Mesothelial cell of epicardium (in vitro differentiated cells): ENCODE results near the gene GMDS. TPM values are rescaled to one million over a fixed set of nuclear protein-coding genes. Genes with fewer than 3 reads are reported as not detected.
"Not testable (repeated sequence)": the region's sequence is repeated elsewhere in the genome, so short reads cannot be mapped to it uniquely, and the experiment has no call there.

ENCODE experiments used
- DNase-seq, 2 experiments: peaks; one replicate each; pipeline ENCODE4 v3.0.0; 2021; ENCODE audit warnings: low spot score in 2 of 2; ENCODE audit not compliant: unreplicated experiment in 2 of 2
- H3K27ac Mint-ChIP-seq: 2 replicates; pipeline ENCODE4 v1.8.0; 2021; ENCODE audit warnings: mixed read lengths
- H3K27me3 Mint-ChIP-seq: 2 replicates; pipeline ENCODE4 v1.8.0; 2021; ENCODE audit warnings: low read depth, mixed read lengths
- H3K36me3 Mint-ChIP-seq: 2 replicates; pipeline ENCODE4 v1.8.0; 2021; ENCODE audit warnings: mixed read lengths
- H3K4me1 Mint-ChIP-seq: 2 replicates; pipeline ENCODE4 v1.8.0; 2021; ENCODE audit warnings: mixed read lengths
- H3K4me3 Mint-ChIP-seq: 2 replicates; pipeline ENCODE4 v1.8.0; 2021; ENCODE audit warnings: mild to moderate bottlenecking, moderate library complexity, mixed read lengths
- H3K9me3 Mint-ChIP-seq: 2 replicates; pipeline ENCODE4 v1.8.0; 2021; ENCODE audit warnings: mixed read lengths
- CTCF ChIP-seq: fragments of 200-600 bp; sonication (generic); IDR thresholded peaks from one replicate; pipeline ENCODE4 v1.5.0; 2021; ENCODE audit warnings: antibody characterized with exemption; ENCODE audit not compliant: unreplicated experiment
- total RNA-seq: library from RNA; stranded (reverse); gene quantifications from 3 replicates; pipeline ENCODE4 v1.2.1, GENCODE V29; 2021

GMDS gene
- total RNA-seq, 1 donor from 2014 or later: 39.9 TPM

GRCh38 chr6:1697688-1698351, 547.6 kb downstream of the GMDS start:
- no peak for TF ChIP-seq CTCF
- Mint-ChIP-seq H3K4me1 (peaks cover 49% of the 10 kb centered on the region), H3K27ac (no peak overlapping the region), H3K27me3 (no peaks in the 10 kb centered on the region), H3K4me3 (no peak overlapping the region), H3K36me3 (no peaks in the 10 kb centered on the region), H3K9me3 (no peaks in the 10 kb centered on the region)
- no peak for DNase-seq

- peaks cover 10% of the 10 kb centered on the region for H3K9me3 Mint-ChIP-seq
- DNase-seq: no peak
- no peaks in the 10 kb centered on the region for H3K27me3 Mint-ChIP-seq
- H3K4me1 Mint-ChIP-seq: peaks cover 37% of the 10 kb centered on the region
- no peak overlapping the region for H3K27ac Mint-ChIP-seq
- peaks cover 7% of the 10 kb centered on the region for H3K36me3 Mint-ChIP-seq
- TF ChIP-seq CTCF: no peak
- H3K4me3 Mint-ChIP-seq: no peak overlapping the region
Measured at GRCh38 chr6:1696463-1696850, 548.9 kb downstream of the GMDS start.

GRCh38 chr6:1695546-1696462, 549.6 kb downstream of the GMDS start:
- no peak for DNase-seq
- no peak for TF ChIP-seq CTCF
- Mint-ChIP-seq H3K4me3 (no peak overlapping the region), H3K27ac (peak overlapping the region; percentile 43), H3K4me1 (peaks cover 30% of the 10 kb centered on the region), H3K9me3 (peaks cover 10% of the 10 kb centered on the region), H3K36me3 (peaks cover 7% of the 10 kb centered on the region), H3K27me3 (no peaks in the 10 kb centered on the region)

GRCh38 chr6:1691828-1692227, 553.6 kb downstream of the GMDS start:
- H3K27ac Mint-ChIP-seq, H3K36me3 Mint-ChIP-seq, DNase-seq, H3K4me3 Mint-ChIP-seq, H3K27me3 Mint-ChIP-seq: not testable (repeated sequence)
- Mint-ChIP-seq H3K4me1 (peaks cover 41% of the 10 kb centered on the region), H3K9me3 (peaks cover 18% of the 10 kb centered on the region)

- not testable (repeated sequence) for H3K36me3 Mint-ChIP-seq, H3K27me3 Mint-ChIP-seq, H3K4me3 Mint-ChIP-seq, H3K27ac Mint-ChIP-seq, DNase-seq
- Mint-ChIP-seq H3K9me3 (peaks cover 18% of the 10 kb centered on the region), H3K4me1 (peaks cover 50% of the 10 kb centered on the region)
Measured at GRCh38 chr6:1690656-1691055, 554.7 kb downstream of the GMDS start.

GRCh38 chr6:1689141-1689540, 556.3 kb downstream of the GMDS start:
- DNase-seq: no peak
- H3K27me3 Mint-ChIP-seq: no peaks in the 10 kb centered on the region
- TF ChIP-seq CTCF: no peak
- peaks cover 7% of the 10 kb centered on the region for H3K36me3 Mint-ChIP-seq
- no peak overlapping the region for H3K4me3 Mint-ChIP-seq
- H3K27ac Mint-ChIP-seq: peak overlapping the region; percentile 59
- H3K9me3 Mint-ChIP-seq: peaks cover 18% of the 10 kb centered on the region
- H3K4me1 Mint-ChIP-seq: peaks cover 45% of the 10 kb centered on the region
